Hematopoietic multipotent progenitor cell treated with erythropoietin and hydrocortisone succinate and interleukin-3 and kit ligand, for 15 days (in vitro differentiated cells): Measurements from ENCODE around the gene ADAMTS20.
A peak's percentile ranks its signal among the peaks of the same experiment; 100 is the strongest.

Experiments used
- DNase-seq: peaks from one replicate; pipeline ENCODE4 v3.0.0-alpha.2; 2015; ENCODE audit warnings: low spot score

Gene ADAMTS20

GRCh38 chr12:43480591-43480990 lies 71.4 kb downstream of the ADAMTS20 start:
- DNase-seq, result no peak

DNA sequence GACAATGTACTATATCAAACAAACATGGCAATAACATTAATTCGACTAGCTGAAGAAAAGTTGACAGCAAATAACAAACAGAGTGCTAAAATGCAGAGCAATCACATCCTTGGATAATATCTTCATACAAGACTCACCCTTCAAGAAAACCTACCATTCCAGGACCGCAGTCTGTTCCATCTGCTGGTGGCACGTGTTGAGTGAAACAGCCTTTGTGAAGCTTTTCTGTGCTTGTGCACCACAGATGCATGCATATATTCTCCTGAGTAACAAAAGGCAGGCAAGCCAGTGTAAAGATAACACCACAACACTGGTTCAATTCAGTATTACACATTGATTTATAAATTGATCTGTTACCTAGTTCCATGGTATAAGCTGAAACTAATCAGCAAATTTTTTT lies 89.3 kb downstream of the ADAMTS20 start:
- no peak for DNase-seq

DNA sequence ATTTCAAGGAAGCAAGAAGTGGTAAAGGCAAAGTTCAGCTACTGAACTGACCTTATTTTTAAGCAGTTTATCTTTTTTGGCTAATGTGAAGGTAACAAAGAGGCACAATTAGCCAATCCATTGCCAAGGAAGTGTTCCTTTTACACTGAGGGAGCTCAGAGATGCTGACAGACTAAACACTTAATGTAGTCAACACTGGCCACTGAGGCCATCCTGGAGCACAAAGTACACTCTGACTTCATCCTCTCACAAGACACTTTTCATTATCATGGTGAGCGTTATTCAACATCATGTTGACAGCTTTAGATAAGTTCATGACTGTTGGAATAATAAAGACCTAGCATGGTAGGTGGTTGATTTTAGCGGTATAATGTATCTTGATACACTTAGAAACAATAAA lies 89.9 kb downstream of the ADAMTS20 start:
- no peak for DNase-seq

GRCh38 chr12:43459285-43459684 lies 92.7 kb downstream of the ADAMTS20 start:
- DNase-seq, result no peak

DNA sequence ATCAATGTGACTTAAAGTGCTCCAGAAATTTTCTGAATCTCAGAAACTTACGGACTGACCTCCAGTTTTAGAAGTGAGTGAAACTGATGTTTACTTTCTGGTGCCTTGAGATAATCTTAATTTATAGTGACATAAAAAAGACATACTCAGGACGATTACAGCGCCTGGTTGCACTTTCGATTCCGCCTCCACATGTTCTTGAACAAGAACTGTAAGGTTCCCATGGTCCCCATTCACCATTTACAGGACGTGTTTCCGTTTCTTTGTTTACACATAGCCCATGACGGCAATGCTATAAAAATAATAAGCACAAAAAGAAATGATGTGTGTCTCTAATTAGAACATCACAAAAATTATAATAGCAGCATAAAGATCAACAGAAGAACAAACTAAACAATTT lies 98.2 kb downstream of the ADAMTS20 start:
- no peak for DNase-seq

- peak; percentile 25 for DNase-seq
Measured at GRCh38 chr12:43444940-43445564, 107.0 kb downstream of the ADAMTS20 start.

GRCh38 chr12:43436597-43436996 lies 115.4 kb downstream of the ADAMTS20 start:
- no peak for DNase-seq

DNA sequence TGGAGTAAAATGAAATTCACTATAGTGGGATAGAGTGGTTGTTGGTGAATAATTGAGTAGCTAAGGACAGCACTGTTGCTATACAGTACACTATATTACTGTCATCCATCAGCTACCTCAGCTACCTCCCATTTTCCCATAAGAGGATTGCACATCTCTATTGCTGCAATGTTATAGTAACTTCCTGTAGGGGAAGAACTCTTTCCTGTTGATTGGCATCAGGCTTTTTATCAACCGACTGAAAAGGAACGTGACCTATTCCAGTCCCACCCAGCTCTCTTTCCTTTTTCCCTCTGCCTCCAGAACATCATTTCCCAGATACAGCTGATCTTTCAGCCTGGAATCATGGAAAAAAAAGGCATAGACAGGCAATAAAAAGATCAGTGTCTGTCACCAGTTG lies 117.4 kb downstream of the ADAMTS20 start:
- DNase-seq, result no peak

DNA sequence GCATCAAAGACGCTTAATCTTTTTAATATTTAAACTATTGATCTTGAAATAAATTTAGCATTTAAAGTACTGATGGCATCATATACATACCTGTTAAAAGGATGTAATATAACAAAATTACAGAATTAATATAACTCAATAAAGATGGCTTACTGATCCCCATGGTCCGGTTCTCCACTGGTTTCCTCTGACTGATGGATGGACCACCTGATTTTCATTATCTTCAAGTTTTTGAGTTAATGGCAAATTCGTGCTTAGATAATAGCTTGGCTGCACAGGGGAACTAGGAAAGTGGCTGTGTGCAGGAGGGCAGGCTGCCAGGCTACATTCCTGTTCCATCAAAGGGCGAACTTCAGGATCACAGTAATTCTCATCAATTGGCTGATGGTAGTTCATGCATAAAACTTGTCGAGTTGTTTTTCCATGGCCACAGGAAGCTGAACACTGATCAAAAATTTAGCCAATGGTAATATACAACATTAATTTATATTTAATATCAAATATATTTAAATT lies 123.9 kb downstream of the ADAMTS20 start:
- DNase-seq, result no peak

- no peak for DNase-seq
Measured at GRCh38 chr12:43425361-43425760, 126.6 kb downstream of the ADAMTS20 start.

DNA sequence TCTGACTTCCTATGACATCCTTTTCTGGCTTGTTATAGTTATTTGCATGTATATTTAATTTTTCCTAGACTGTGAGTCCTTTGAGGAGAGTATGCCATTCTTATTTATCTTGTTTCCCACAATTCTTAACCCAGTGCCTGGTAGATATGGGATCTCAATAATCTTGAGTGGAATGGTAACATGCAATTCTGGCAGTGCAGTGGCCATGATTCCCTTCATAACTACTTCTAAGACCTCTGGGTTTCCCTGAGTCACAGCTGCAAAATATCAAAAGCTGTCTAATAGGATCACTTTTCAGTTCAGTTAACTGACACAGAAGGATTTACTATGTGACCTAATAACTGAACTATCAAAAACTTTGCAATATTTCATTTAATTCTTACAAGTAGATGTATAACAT lies 135.0 kb downstream of the ADAMTS20 start:
- DNase-seq, result no peak

DNA sequence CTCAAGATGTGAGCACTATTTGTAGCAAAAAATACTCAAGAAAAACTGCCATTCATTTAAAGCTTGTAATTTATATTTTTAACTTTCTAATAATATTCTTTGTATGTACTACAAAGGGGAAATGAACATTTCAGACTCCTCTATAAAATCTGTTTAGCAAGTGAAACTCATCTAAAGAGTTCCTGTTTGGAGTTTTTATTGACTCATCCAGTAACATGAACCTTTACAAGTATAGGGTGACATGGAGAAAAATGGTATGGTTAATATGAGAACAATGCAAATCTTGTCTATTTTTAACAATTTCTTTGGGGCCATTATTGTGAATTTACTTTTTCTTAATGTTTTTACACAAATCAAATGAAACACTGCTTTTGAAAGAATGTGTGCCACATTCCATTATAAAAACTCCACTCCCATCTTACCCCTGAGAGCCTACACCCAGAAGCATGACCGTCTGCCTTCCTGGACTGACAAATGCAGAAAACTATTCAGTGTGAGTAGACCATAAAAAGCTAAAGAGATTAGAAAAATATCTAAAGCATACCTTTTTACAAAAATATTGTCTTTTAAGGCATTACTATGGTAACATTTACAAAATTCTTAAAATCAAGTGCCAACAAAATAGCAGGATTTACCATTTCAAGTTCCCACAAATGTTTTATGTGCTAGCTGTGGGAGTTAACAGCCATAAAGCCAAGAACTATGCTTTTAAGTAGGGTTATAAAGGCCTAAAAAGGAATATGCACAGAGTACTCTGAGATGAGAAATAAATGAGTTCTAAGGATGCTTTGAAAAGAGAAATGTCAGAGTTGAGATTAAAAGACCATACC lies 144.0 kb downstream of the ADAMTS20 start:
- DNase-seq, result no peak

GRCh38 chr12:43406801-43407200 lies 145.2 kb downstream of the ADAMTS20 start:
- DNase-seq, result no peak

DNA sequence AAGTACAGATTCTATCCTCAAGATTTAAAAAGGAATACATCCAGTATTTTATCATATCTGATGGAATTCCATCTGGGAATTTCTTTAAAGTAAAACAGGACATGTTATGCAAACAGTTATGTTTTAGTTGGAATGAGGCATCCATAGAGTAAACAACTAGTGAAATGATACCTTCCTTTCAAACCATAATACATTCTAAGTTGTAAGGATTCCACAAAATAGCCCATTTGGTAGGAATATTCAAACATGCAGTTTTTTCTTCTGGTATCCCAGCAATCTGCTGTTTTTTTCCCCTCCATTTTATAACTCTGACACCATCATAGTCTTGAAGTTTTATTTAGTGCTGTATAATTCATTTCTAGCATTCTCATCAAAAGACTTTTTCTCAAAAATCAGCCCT lies 149.6 kb downstream of the ADAMTS20 start:
- no peak for DNase-seq

DNA sequence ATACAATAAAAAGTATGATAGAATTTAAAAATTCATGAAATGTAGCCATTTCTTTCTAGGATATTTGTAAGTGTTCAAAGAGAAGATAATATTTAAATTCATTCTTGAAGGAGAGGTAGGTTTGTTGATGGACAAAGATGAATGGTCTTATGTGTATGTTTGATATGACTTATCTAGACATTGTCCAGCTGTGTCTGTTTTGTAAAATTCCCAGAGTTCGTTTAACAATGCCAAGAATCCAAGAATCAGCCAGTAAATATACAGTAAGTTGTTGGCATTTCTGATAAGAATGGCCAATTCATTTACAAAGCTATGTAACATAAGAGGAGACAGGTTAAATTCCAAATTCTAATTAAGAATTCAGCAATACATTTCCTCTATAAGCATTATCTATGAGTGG lies 150.9 kb downstream of the ADAMTS20 start:
- no peak for DNase-seq

- DNase-seq, result no peak
Measured at GRCh38 chr12:43396671-43397070, 155.3 kb downstream of the ADAMTS20 start.

- DNase-seq, result no peak
Measured at GRCh38 chr12:43392116-43392515, 159.9 kb downstream of the ADAMTS20 start.

DNA sequence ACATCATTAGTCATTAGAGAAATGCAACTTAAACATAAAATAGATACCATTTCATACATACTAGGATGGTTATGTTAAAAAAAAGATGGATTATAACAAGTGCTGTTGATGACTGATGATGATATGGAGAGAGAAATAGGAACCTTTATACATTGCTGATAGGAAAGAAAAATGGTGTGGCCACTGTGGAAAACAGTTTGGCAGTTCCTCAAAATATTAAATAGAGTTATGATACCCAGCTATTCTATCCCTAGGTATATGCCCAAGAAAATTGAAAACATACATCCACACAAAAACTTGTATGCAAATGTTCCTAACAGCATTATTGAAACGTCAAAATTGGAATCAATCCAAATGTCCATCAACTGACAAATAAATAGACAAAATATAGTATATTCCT lies 170.1 kb downstream of the ADAMTS20 start:
- DNase-seq, result no peak

GRCh38 chr12:43378448-43378847 lies 173.6 kb downstream of the ADAMTS20 start:
- no peak for DNase-seq

GRCh38 chr12:43370263-43370662 lies 181.7 kb downstream of the ADAMTS20 start:
- no peak for DNase-seq

DNA sequence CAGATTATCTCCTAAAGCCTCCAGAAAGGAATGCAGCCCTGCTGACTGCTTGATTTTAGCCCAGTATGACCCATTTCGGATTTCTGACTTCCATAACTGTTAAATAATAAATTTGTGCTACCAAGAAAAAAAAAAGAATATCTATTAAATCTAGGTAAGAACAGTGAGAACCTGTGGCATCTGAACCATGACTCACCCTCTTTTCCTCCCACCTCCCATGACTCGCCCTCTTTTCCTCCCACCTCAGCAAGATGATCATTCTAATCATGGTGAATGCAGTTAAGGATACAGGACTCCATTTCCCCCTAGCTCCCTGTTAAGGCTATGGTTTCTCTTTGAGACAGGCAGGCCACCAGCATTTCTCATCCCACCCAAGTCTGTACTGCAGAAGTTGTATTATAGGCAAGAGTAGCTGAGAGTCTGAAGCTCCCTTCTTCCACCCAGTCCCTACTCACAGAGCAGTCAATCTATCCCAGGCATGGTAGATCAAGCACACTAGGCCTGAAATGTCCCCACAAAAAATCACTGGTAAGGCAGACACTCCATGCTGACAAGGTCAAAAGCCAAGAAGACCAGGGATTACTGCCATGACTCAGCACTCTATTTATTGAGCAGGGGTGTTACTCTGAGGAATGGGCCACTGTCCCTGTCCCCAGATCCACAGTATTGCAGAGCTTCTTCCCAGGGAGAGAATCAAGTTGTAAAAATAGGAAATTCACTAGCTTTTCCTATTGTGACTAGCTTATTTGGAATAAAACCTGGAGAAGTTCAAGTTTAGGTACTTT lies 188.9 kb downstream of the ADAMTS20 start:
- no peak for DNase-seq

DNA sequence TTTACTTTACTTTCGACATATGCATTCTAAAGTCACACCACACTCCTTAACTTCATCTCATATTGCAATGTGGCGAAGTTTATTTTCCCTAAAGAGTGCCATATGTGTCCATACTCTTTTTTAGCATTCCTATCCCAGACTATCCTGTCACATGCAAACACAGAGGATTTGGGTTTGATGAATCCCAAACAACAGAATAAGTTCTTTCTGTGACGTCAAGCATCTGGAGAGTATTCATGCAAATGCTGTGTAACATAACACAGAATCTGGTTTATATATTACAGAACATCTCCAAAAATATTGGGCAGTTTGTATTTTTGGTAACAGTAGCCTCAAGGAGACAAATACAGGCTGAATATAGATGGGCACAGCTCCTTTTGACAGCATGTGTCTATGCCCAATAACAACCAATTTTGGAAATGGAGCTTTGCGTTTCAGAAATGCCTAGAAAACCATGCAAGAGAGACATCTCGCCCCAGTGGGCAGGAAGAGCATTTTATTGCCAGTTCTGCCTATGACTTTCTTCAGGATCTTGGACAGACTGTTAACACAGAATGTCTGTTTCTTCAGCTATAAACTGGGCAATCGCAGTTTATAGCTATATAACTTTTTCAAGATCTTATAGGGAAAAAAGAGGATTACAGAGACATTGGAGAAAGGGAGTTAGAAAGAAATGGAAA lies 190.8 kb downstream of the ADAMTS20 start:
- DNase-seq, result no peak
